Loucy (cell line): ENCODE data around the gene FOLR2.
"Not testable (repeated sequence)": the region's sequence is repeated elsewhere in the genome, so short reads cannot be mapped to it uniquely, and the experiment has no call there.

Source experiments
- H2AFZ ChIP-seq: fragments of 200-600 bp; sonication (generic); 2 replicates; pipeline ENCODE4 v1.6.0; 2016; ENCODE audit warnings: antibody characterized with exemption, mild to moderate bottlenecking, low read length, moderate library complexity
- H3F3A ChIP-seq: fragments of 200-600 bp; 2 replicates; pipeline ENCODE4 v1.6.0; 2016; ENCODE audit warnings: antibody characterized with exemption, low read depth, mild to moderate bottlenecking
- H3K27me3 ChIP-seq: fragments of 200-600 bp; sonication (generic); 2 replicates; pipeline ENCODE4 v1.6.1; 2014; ENCODE audit warnings: low read length, mild to moderate bottlenecking; ENCODE audit not compliant: insufficient read depth, poor library complexity, severe bottlenecking
- H3K36me3 ChIP-seq: fragments of 200-600 bp; sonication (generic); 2 replicates; pipeline ENCODE4 v1.6.1; 2016; ENCODE audit warnings: low read length; ENCODE audit not compliant: insufficient read depth
- H3K4me1 ChIP-seq: fragments of 200-600 bp; sonication (generic); 2 replicates; pipeline ENCODE4 v1.5.1; 2014; ENCODE audit warnings: low read length, mild to moderate bottlenecking; ENCODE audit not compliant: insufficient read depth, poor library complexity, severe bottlenecking
- H3K4me2 ChIP-seq: fragments of 200-600 bp; sonication (generic); 2 replicates; pipeline ENCODE4 v1.6.0; 2014; ENCODE audit warnings: antibody characterized with exemption, low read length, low read depth, mild to moderate bottlenecking; ENCODE audit not compliant: poor library complexity, severe bottlenecking
- H3K4me3 ChIP-seq: fragments of 200-600 bp; sonication (generic); 2 replicates; pipeline ENCODE4 v1.5.1; 2014; ENCODE audit warnings: low read length, mild to moderate bottlenecking, mixed read lengths; ENCODE audit not compliant: poor library complexity, severe bottlenecking
- H3K79me2 ChIP-seq: fragments of 200-600 bp; sonication (generic); 2 replicates; pipeline ENCODE4 v1.6.1; 2014; ENCODE audit warnings: low read length; ENCODE audit not compliant: insufficient read depth
- H3K9ac ChIP-seq: fragments of 200-600 bp; sonication (generic); 2 replicates; pipeline ENCODE4 v1.6.0; 2014; ENCODE audit warnings: mild to moderate bottlenecking, low read depth, low read length, moderate library complexity; ENCODE audit not compliant: poor library complexity, severe bottlenecking
- H3K9me2 ChIP-seq: fragments of 200-600 bp; sonication (generic); replicated peaks from 2 replicates; pipeline ENCODE4 v1.6.1; 2016; ENCODE audit warnings: low read depth, low read length, mixed read lengths
- H3K9me3 ChIP-seq: fragments of 200-600 bp; sonication (generic); 2 replicates; pipeline ENCODE4 v1.6.1; 2014; ENCODE audit warnings: mild to moderate bottlenecking, antibody characterized with exemption, low read length, low read depth; ENCODE audit not compliant: insufficient read depth
- H4K20me1 ChIP-seq: fragments of 200-600 bp; sonication (generic); 2 replicates; pipeline ENCODE4 v1.6.0; 2014; ENCODE audit warnings: antibody characterized with exemption, low read length, mild to moderate bottlenecking; ENCODE audit not compliant: insufficient read depth, poor library complexity, severe bottlenecking
- CTCF ChIP-seq: fragments of 200-600 bp; sonication (generic); conservative IDR thresholded peaks from 2 replicates; pipeline ENCODE4 v1.5.1; 2014; ENCODE audit warnings: mild to moderate bottlenecking, antibody characterized with exemption, low read length
- EZH2phosphoT487 ChIP-seq: fragments of 200-600 bp; IDR thresholded peaks from 2 replicates; pipeline ENCODE4 v1.6.1; 2018; ENCODE audit warnings: antibody characterized with exemption, mild to moderate bottlenecking, moderate library complexity, borderline replicate concordance

The FOLR2 gene

GRCh38 chr11:72260574-72260973, 44.0 kb downstream of the FOLR2 start:
- Histone ChIP-seq H3K36me3 (no peaks in the 10 kb centered on the region), H3K4me3 (no peak overlapping the region), H3K9me3 (no peaks in the 10 kb centered on the region), H3F3A (no peaks in the 10 kb centered on the region), H3K79me2 (no peaks in the 10 kb centered on the region), H3K27me3 (no peaks in the 10 kb centered on the region), H3K4me2 (no peak overlapping the region), H3K9me2 (no peaks in the 10 kb centered on the region), H4K20me1 (no peaks in the 10 kb centered on the region), H3K4me1 (no peaks in the 10 kb centered on the region), H2AFZ (no peak overlapping the region), H3K9ac (no peak overlapping the region)
- TF ChIP-seq CTCF: no peak

- Histone ChIP-seq H3K4me2 (no peak overlapping the region), H3K79me2 (no peaks in the 10 kb centered on the region), H3K36me3 (no peaks in the 10 kb centered on the region), H3K27me3 (no peaks in the 10 kb centered on the region), H4K20me1 (no peaks in the 10 kb centered on the region), H2AFZ (no peak overlapping the region), H3F3A (no peaks in the 10 kb centered on the region), H3K9ac (no peak overlapping the region), H3K4me1 (no peaks in the 10 kb centered on the region), H3K9me3 (no peaks in the 10 kb centered on the region), H3K4me3 (no peak overlapping the region), H3K9me2 (no peaks in the 10 kb centered on the region)
- TF ChIP-seq EZH2phosphoT487 (no peak), CTCF (no peak)
These were observed 46.8 kb downstream of the FOLR2 start for GRCh38 chr11:72263361-72263760.

- no peaks in the 10 kb centered on the region for H3K36me3 ChIP-seq
- H3K4me2 ChIP-seq: no peak overlapping the region
- no peaks in the 10 kb centered on the region for H3K27me3 ChIP-seq
- no peaks in the 10 kb centered on the region for H3K9me3 ChIP-seq
- H3K9me2 ChIP-seq: no peaks in the 10 kb centered on the region
- no peaks in the 10 kb centered on the region for H3K79me2 ChIP-seq
- H3K4me1 ChIP-seq: no peaks in the 10 kb centered on the region
- H3F3A ChIP-seq: no peaks in the 10 kb centered on the region
- no peak overlapping the region for H3K9ac ChIP-seq
- TF ChIP-seq EZH2phosphoT487 (no peak), CTCF (no peak)
- H4K20me1 ChIP-seq: no peaks in the 10 kb centered on the region
- peak overlapping the region; percentile 65; the same call in 1 of the 2 replicates for H2AFZ ChIP-seq
- H3K4me3 ChIP-seq: no peak overlapping the region
These were observed 49.4 kb downstream of the FOLR2 start for GRCh38 chr11:72265951-72266350.

- H3F3A ChIP-seq, H3K79me2 ChIP-seq, H3K9me2 ChIP-seq, H3K9ac ChIP-seq, H4K20me1 ChIP-seq, H3K27me3 ChIP-seq, H2AFZ ChIP-seq, H3K36me3 ChIP-seq, H3K4me3 ChIP-seq, H3K9me3 ChIP-seq, H3K4me1 ChIP-seq, H3K4me2 ChIP-seq: not testable (repeated sequence)
These were observed 50.4 kb downstream of the FOLR2 start for GRCh38 chr11:72266960-72267359.
